MCF 10A (cell line): ENCODE measurements around the gene PLAU. TPM values are rescaled to one million over a fixed set of nuclear protein-coding genes. Genes with fewer than 3 reads are reported as not detected.
A peak's percentile ranks its signal among the peaks of the same experiment; 100 is the strongest.
"Not testable (repeated sequence)": the region's sequence is repeated elsewhere in the genome, so short reads cannot be mapped to it uniquely, and the experiment has no call there.

Experiments used
- BruUV-seq: library from RNA; stranded (reverse); fragments of 400-500 nt; replicated peaks from 2 replicates; lab custom pipeline; 2021; lab: Mats Ljungman, UMichigan
- CTCF ChIA-PET: fragments of 300-600 bp; sonication (Branson Sonifier 250); formaldehyde crosslinking; extraction: SDS; loops from one replicate; lab custom pipeline; 2021; ENCODE audit warnings: antibody characterized with exemption, inconsistent platforms; lab: Yijun Ruan, JAX
- POLR2A ChIA-PET: fragments of 300-600, 350-650 bp; sonication (Branson Sonifier 250); formaldehyde crosslinking; extraction: SDS; loops from one replicate; lab custom pipeline; 2020; ENCODE audit warnings: antibody characterized with exemption, inconsistent platforms; lab: Yijun Ruan, JAX
- DNase-seq: peaks from one replicate; pipeline ENCODE4 v3.0.0-alpha.2; 2018; ENCODE audit not compliant: unreplicated experiment
- H3K27ac Mint-ChIP-seq: one replicate; pipeline ENCODE4 v1.8.0; 2022; ENCODE audit warnings: mild to moderate bottlenecking, low read depth, mixed read lengths; ENCODE audit not compliant: unreplicated experiment
- H3K27me3 Mint-ChIP-seq: one replicate; pipeline ENCODE4 v1.8.0; 2022; ENCODE audit warnings: mixed read lengths; ENCODE audit not compliant: insufficient read depth, unreplicated experiment
- H3K36me3 Mint-ChIP-seq: one replicate; pipeline ENCODE4 v1.8.0; 2022; ENCODE audit warnings: mild to moderate bottlenecking, moderate library complexity, mixed read lengths; ENCODE audit not compliant: insufficient read depth, unreplicated experiment
- H3K4me1 Mint-ChIP-seq: one replicate; pipeline ENCODE4 v1.8.0; 2022; ENCODE audit warnings: mixed read lengths; ENCODE audit not compliant: insufficient read depth, unreplicated experiment
- H3K4me3 Mint-ChIP-seq: one replicate; pipeline ENCODE4 v1.8.0; 2022; ENCODE audit warnings: mild to moderate bottlenecking, moderate library complexity, mixed read lengths; ENCODE audit not compliant: unreplicated experiment
- H3K9me3 Mint-ChIP-seq: one replicate; pipeline ENCODE4 v1.8.0; 2022; ENCODE audit warnings: mixed read lengths; ENCODE audit not compliant: unreplicated experiment
- CTCF ChIP-seq: fragments of 200-600 bp; IDR thresholded peaks from one replicate; pipeline ENCODE4 v1.8.0; 2022; ENCODE audit warnings: antibody characterized with exemption, mild to moderate bottlenecking; ENCODE audit not compliant: unreplicated experiment
- intact Hi-C: fragments of 100-400 bp; cut with micrococcal nuclease; formaldehyde crosslinking; loops from 2 replicates; pipeline ENCODE4 v1.14.1; 2022
- total RNA-seq: library from RNA; stranded (reverse); gene quantifications from 2 replicates; pipeline ENCODE4 v1.2.3, GENCODE V29; 2022

The PLAU gene
- total RNA-seq, 1 experiment from 2014 or later, result 30.6 TPM

- POLR2A ChIA-PET, result interaction anchor here (0.7 to 12.9 kb wide), 8 partner anchors 12 to 1309 kb away, joined by 3 to 361 read pairs (median 4); partner anchors contain the start of genes PLAU and VCL
- H3K4me1 Mint-ChIP-seq, result peaks cover 55% of the 10 kb centered on the region
Observed at GRCh38 chr10:73894245-73894971, 16.5 kb upstream of the PLAU start.

GRCh38 chr10:73895381-73895780 is 15.6 kb upstream of the PLAU start:
- H3K27ac Mint-ChIP-seq, result peak overlapping the region; percentile 23
- H3K27me3 Mint-ChIP-seq, DNase-seq, H3K36me3 Mint-ChIP-seq, H3K4me3 Mint-ChIP-seq, H3K9me3 Mint-ChIP-seq, intact Hi-C loops, BruUV-seq: not testable (repeated sequence)
- H3K4me1 Mint-ChIP-seq, result peaks cover 53% of the 10 kb centered on the region
- CTCF ChIA-PET, result interaction anchor here (0.6 to 21.1 kb wide), 3 partner anchors 43 to 186 kb away, joined by 3 to 658 read pairs (median 6); no protein-coding TSS in a partner anchor
- POLR2A ChIA-PET, result interaction anchor here (2.1 kb wide), 1 partner anchor 14 kb away, joined by 7 read pairs; no protein-coding TSS in a partner anchor

More at GRCh38 chr10:73894245-73894971, 16.5 kb upstream of the PLAU start:
- Mint-ChIP-seq H3K27me3 (no peaks in the 10 kb centered on the region), H3K4me3 (no peak overlapping the region), H3K9me3 (no peaks in the 10 kb centered on the region), H3K27ac (no peak overlapping the region), H3K36me3 (no peaks in the 10 kb centered on the region)
- DNase-seq, result peak; percentile 92
- intact Hi-C loops, result no loop called here
- CTCF ChIA-PET, result interaction anchor here (1.3 to 21.1 kb wide), 4 partner anchors 8 to 187 kb away, joined by 5 to 658 read pairs (median 6); no protein-coding TSS in a partner anchor
- no TSS peak for BruUV-seq
- no peak for TF ChIP-seq CTCF

GRCh38 chr10:73897693-73898092 is 13.2 kb upstream of the PLAU start:
- H3K9me3 Mint-ChIP-seq, result no peaks in the 10 kb centered on the region
- ChIA-PET CTCF (interaction anchor here (0.6 kb wide), 1 partner anchor 43 kb away, joined by 3 read pairs; no protein-coding TSS in a partner anchor), POLR2A (interaction anchor here (0.6 to 1.6 kb wide), 5 partner anchors 9 to 40 kb away, joined by 3 to 5 read pairs (median 3); no protein-coding TSS in a partner anchor)
- no peaks in the 10 kb centered on the region for H3K36me3 Mint-ChIP-seq
- intact Hi-C loops, result no loop called here
- no peak for TF ChIP-seq CTCF
- DNase-seq, result no peak
- peaks cover 32% of the 10 kb centered on the region for H3K4me1 Mint-ChIP-seq
- H3K27me3 Mint-ChIP-seq, result no peaks in the 10 kb centered on the region
- H3K27ac Mint-ChIP-seq, result no peak overlapping the region
- no peak overlapping the region for H3K4me3 Mint-ChIP-seq
- BruUV-seq, result no TSS peak

GRCh38 chr10:73898730-73899410 is 12.1 kb upstream of the PLAU start:
- POLR2A ChIA-PET, result interaction anchor here (0.6 to 1.5 kb wide), 6 partner anchors 9 to 267 kb away, joined by 3 to 9 read pairs (median 4); partner anchors contain the start of gene PLAU
- TF ChIP-seq CTCF, result no peak
- Mint-ChIP-seq H3K4me3 (no peak overlapping the region), H3K27me3 (no peaks in the 10 kb centered on the region), H3K4me1 (peaks cover 21% of the 10 kb centered on the region), H3K9me3 (no peaks in the 10 kb centered on the region), H3K36me3 (no peaks in the 10 kb centered on the region), H3K27ac (peak overlapping the region; percentile 32)
- BruUV-seq, result no TSS peak
- no peak for DNase-seq
- CTCF ChIA-PET, result interaction anchor here (0.6 to 1.7 kb wide), 6 partner anchors 10 to 45 kb away, joined by 3 to 6 read pairs (median 4); no protein-coding TSS in a partner anchor
- intact Hi-C loops, result no loop called here
